ENCODE measurements around the gene KIF18B. TPM values are rescaled to one million over a fixed set of nuclear protein-coding genes. Genes with fewer than 3 reads are reported as not detected.

KIF18B gene
- total and polyA plus RNA-seq, 2 donors (not counting 1 experiment from before 2014, with no cell fraction given): 0.44 to 0.48 TPM

GRCh38 chr17:44892250-44892649 lies 55.3 kb downstream of the KIF18B start:
- no peaks in the 10 kb centered on the region for H3K27me3 ChIP-seq (replicated peaks in 1 of 4; ENCODE audit: control extremely low read depth in 1 of 4, control insufficient read depth in 3 of 4, insufficient read depth in 4 of 4, low read length in 3 of 4)
- H3K36me3 ChIP-seq (replicated peaks in 1 of 2; ENCODE audit: control extremely low read depth in 1 of 2, control insufficient read depth in 1 of 2, extremely low read depth in 1 of 2, insufficient read depth in 2 of 2, low read length in 1 of 2): peaks cover 9 to 38% of the 10 kb centered on the region in 2 experiments
- H3K9me3 ChIP-seq (ENCODE audit: control extremely low read depth in 1 of 3, control insufficient read depth in 2 of 3, insufficient read depth in 1 of 3, low read length in 2 of 3): no peaks in the 10 kb centered on the region
- Mint-ChIP-seq H3K27me3 (no peaks in the 10 kb centered on the region), H3K9me3 (ENCODE audit: insufficient read depth) (no peaks in the 10 kb centered on the region), H3K4me1 (peaks cover 16% of the 10 kb centered on the region), H3K4me3 (no peak overlapping the region), H3K27ac (no peak overlapping the region)
- no peak overlapping the region for H3K9ac ChIP-seq (ENCODE audit: low read length)
- intact Hi-C loops (cut with micrococcal nuclease): no loop called here
- no peak overlapping the region for H3K4me2 ChIP-seq (replicated peaks; ENCODE audit: low read depth, low read length, poor library complexity, severe bottlenecking)
- H3K4me3 ChIP-seq (ENCODE audit: control extremely low read depth in 1 of 5, extremely low read depth in 1 of 5, insufficient read depth in 1 of 5, low read depth in 2 of 5, low read length in 4 of 5): no peak overlapping the region
- DNase-seq (no peak), ATAC-seq (ENCODE audit: low read depth) (no peak)
- H3K4me1 ChIP-seq (ENCODE audit: control insufficient read depth in 2 of 2, insufficient read depth in 2 of 2, low read length in 2 of 2): peaks cover 14 to 17% of the 10 kb centered on the region in 2 donors
- H4K20me1 ChIP-seq (ENCODE audit: control insufficient read depth, insufficient read depth, low read length, poor library complexity, severe bottlenecking): peaks cover 65% of the 10 kb centered on the region
- no peak overlapping the region for H3K27ac ChIP-seq (ENCODE audit: low read length in 2 of 2)
- POLR2A ChIA-PET: no interaction called here
- CTCF ChIA-PET: interaction anchor here (0.9 to 1.2 kb wide), 2 partner anchors 13 to 116 kb away, joined by 3 read pairs; no protein-coding TSS in a partner anchor
- peaks cover 88% of the 10 kb centered on the region for H3K79me2 ChIP-seq (ENCODE audit: control insufficient read depth, insufficient read depth, low read length)
- H2AFZ ChIP-seq (ENCODE audit: insufficient read depth, low read depth, low read length, poor library complexity, severe bottlenecking): no peak overlapping the region
- TF ChIP-seq, protein P1, sequence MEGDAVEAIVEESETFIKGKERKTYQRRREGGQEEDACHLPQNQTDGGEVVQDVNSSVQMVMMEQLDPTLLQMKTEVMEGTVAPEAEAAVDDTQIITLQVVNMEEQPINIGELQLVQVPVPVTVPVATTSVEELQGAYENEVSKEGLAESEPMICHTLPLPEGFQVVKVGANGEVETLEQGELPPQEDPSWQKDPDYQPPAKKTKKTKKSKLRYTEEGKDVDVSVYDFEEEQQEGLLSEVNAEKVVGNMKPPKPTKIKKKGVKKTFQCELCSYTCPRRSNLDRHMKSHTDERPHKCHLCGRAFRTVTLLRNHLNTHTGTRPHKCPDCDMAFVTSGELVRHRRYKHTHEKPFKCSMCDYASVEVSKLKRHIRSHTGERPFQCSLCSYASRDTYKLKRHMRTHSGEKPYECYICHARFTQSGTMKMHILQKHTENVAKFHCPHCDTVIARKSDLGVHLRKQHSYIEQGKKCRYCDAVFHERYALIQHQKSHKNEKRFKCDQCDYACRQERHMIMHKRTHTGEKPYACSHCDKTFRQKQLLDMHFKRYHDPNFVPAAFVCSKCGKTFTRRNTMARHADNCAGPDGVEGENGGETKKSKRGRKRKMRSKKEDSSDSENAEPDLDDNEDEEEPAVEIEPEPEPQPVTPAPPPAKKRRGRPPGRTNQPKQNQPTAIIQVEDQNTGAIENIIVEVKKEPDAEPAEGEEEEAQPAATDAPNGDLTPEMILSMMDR (IDR thresholded peaks at IDR 0.05): no peak
- TF ChIP-seq EZH2 (IDR thresholded peaks at IDR 0.05; ENCODE audit: borderline replicate concordance, insufficient read depth, low read depth, low read length, poor library complexity, severe bottlenecking): no peak

DNA sequence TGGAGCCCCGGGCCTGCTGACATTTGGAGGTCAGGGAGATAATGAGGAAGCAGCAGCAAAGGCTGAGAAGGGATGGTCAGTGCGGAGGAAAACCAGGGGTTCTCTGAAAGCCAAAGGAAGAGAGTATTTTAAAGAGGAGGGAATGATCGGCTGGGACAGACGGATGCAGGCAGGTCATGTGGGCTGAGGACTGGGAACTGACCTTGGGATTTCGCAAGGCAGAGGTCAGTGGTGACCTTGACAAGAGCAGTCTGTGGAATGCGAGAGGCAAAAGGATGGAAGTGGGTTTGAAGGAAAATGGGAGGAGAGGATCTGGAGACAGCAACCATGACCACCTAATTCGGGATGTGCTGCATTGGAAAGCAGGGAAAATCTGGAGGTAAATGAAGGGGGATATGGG lies 58.6 kb downstream of the KIF18B start:
- Histone ChIP-seq H3K9me3 (ENCODE audit: control extremely low read depth in 1 of 3, control insufficient read depth in 2 of 3, insufficient read depth in 1 of 3, low read length in 2 of 3) (no peaks in the 10 kb centered on the region), H3K4me1 (ENCODE audit: control insufficient read depth in 2 of 2, insufficient read depth in 2 of 2, low read length in 2 of 2) (peaks cover 14 to 17% of the 10 kb centered on the region in 2 donors), H3K27ac (ENCODE audit: low read length in 2 of 2) (peak overlapping the region in 1 of 2 donors; percentile 50), H2AFZ (ENCODE audit: insufficient read depth, low read depth, low read length, poor library complexity, severe bottlenecking) (no peak overlapping the region), H3K4me3 (ENCODE audit: control extremely low read depth in 1 of 5, extremely low read depth in 1 of 5, insufficient read depth in 1 of 5, low read depth in 2 of 5, low read length in 4 of 5) (no peak overlapping the region), H3K36me3 (replicated peaks in 1 of 2; ENCODE audit: control extremely low read depth in 1 of 2, control insufficient read depth in 1 of 2, extremely low read depth in 1 of 2, insufficient read depth in 2 of 2, low read length in 1 of 2) (peaks cover 0 to 54% of the 10 kb centered on the region in 2 experiments), H3K79me2 (ENCODE audit: control insufficient read depth, insufficient read depth, low read length) (peaks cover 65% of the 10 kb centered on the region), H3K4me2 (replicated peaks; ENCODE audit: low read depth, low read length, poor library complexity, severe bottlenecking) (peak overlapping the region; percentile 22), H3K27me3 (replicated peaks in 1 of 4; ENCODE audit: control extremely low read depth in 1 of 4, control insufficient read depth in 3 of 4, insufficient read depth in 4 of 4, low read length in 3 of 4) (no peaks in the 10 kb centered on the region), H4K20me1 (ENCODE audit: control insufficient read depth, insufficient read depth, low read length, poor library complexity, severe bottlenecking) (peaks cover 57% of the 10 kb centered on the region), H3K9ac (ENCODE audit: low read length) (no peak overlapping the region)
- ChIA-PET POLR2A (no interaction called here), CTCF (no interaction called here)
- ATAC-seq (ENCODE audit: low read depth) (no peak), DNase-seq (no peak)
- Mint-ChIP-seq H3K4me3 (no peak overlapping the region), H3K27me3 (no peaks in the 10 kb centered on the region), H3K4me1 (peaks cover 8% of the 10 kb centered on the region), H3K9me3 (ENCODE audit: insufficient read depth) (no peaks in the 10 kb centered on the region), H3K27ac (no peak overlapping the region)
- 91% methylated on average over 7 of the region's 7 CpGs for whole genome bisulfite sequencing (ENCODE audit: insufficient coverage)
- TF ChIP-seq EZH2 (IDR thresholded peaks at IDR 0.05; ENCODE audit: borderline replicate concordance, insufficient read depth, low read depth, low read length, poor library complexity, severe bottlenecking): no peak
- TF ChIP-seq, protein P1 (IDR thresholded peaks at IDR 0.05): no peak
- intact Hi-C loops (cut with micrococcal nuclease): no loop called here
